Measurements from ENCODE around the gene ABTB1. TPM values are rescaled to one million over a fixed set of nuclear protein-coding genes. Genes with fewer than 3 reads are reported as not detected.
A peak's percentile ranks its signal among the peaks of the same experiment; 100 is the strongest.

The ABTB1 gene
- total RNA-seq, 1 donor from 2014 or later: 7.2 TPM

DNA sequence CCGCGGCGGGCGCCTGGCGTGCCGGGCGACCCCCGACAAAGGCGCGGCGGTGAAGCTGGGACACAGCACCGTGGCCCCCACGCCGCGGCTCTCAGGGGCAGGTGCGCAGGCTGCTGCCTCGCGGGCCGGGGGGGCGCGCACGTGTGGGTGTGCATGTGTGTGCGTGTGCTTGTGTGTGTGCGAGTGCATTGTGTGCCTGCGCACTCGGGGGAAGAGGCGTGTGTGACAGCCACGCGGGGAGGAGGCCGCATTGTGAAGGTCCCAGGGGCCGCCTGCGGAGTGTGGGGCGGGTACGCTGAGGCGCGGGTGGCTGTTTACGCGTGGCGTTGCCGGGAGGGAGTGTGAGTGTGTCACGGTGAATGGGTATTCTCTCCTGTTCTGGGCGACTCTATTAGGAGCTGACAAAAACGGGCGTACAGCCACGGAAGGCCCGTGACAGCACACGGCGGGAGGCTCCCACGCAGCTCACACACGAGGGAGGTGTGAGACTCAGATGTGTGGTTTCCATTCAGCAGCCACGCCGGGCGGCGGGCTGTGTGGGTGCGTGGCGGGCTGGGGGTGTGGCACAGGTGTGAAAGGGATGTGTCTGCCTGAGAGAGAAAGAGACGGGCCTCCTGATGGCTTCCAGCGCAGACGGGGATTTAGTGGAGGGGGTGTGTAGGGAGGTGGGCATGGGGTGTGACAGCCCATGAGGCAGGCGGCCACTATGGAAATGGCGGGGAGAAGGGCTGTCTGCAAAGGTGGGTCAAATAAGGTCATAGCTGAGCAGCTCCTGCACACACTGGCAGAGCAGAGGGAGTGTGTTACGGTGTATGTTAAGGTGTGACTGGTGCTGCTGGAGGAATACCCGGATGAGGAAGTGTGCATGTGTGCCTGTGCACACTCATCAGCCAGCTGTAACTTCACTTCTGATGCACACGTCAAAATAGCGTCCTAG, 43.0 kb upstream of the ABTB1 start:
- no peak overlapping the region for H3K27ac Mint-ChIP-seq (ENCODE audit: unreplicated experiment)
- no peak for DNase-seq (ENCODE audit: low read depth, low spot score)

DNA sequence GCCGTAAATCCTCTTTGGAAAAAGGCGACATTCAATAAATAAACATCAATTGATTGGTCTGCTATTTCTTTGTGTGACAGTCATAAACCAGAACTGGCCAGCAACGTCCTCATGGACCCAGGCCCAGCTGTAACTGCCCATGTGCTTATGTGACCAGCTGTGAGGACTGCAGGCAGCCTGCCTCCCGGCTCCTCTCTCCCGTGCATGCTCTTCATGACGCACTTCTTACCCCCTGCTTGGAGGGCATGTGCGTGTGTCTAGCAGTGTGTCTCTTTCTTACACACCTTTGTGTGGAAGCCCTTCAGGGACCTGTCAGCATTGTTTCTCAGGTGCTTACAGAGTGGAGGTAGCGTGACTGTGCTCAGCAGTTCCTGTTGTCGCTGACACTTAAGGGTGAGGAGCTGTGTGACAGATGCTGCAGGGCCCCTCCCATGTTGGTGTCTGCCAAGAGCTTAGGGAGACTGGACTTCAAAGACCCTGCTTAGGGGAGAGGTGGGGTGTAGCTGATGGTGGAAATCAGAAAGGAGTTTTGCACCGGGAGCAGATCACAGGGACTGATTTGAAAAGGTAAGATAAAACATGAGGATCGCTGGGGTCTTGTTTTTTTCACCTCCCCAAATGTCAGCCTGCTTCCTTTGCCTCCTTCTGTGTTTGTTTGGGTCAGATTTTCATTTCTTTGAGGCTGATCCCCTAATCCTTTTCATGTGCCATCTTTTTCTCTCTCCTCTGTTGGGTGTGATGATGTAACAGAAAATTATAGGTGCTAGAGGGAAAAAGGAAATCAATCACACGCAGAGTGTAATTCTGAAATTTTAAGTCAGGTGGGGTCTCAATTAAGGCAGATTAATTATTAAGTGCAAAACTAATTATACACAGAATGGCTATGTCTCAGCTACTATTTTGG, 41.7 kb upstream of the ABTB1 start:
- H3K4me3 Mint-ChIP-seq: peak overlapping the region; percentile 90
- TF ChIP-seq, protein P1, sequence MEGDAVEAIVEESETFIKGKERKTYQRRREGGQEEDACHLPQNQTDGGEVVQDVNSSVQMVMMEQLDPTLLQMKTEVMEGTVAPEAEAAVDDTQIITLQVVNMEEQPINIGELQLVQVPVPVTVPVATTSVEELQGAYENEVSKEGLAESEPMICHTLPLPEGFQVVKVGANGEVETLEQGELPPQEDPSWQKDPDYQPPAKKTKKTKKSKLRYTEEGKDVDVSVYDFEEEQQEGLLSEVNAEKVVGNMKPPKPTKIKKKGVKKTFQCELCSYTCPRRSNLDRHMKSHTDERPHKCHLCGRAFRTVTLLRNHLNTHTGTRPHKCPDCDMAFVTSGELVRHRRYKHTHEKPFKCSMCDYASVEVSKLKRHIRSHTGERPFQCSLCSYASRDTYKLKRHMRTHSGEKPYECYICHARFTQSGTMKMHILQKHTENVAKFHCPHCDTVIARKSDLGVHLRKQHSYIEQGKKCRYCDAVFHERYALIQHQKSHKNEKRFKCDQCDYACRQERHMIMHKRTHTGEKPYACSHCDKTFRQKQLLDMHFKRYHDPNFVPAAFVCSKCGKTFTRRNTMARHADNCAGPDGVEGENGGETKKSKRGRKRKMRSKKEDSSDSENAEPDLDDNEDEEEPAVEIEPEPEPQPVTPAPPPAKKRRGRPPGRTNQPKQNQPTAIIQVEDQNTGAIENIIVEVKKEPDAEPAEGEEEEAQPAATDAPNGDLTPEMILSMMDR (conservative IDR thresholded peaks at IDR 0.05): no peak

More for the DNA sequence above, 43.0 kb upstream of the ABTB1 start:
- peaks cover 42% of the 10 kb centered on the region for H3K27me3 Mint-ChIP-seq (ENCODE audit: low read depth)
- H3K9me3 Mint-ChIP-seq: no peaks in the 10 kb centered on the region
- TF ChIP-seq, protein P1 (conservative IDR thresholded peaks at IDR 0.05): no peak
- peak overlapping the region; percentile 90 for H3K4me3 Mint-ChIP-seq
- no peaks in the 10 kb centered on the region for H3K36me3 Mint-ChIP-seq (ENCODE audit: low read depth)
- H3K4me1 Mint-ChIP-seq: peaks cover 27% of the 10 kb centered on the region

DNA sequence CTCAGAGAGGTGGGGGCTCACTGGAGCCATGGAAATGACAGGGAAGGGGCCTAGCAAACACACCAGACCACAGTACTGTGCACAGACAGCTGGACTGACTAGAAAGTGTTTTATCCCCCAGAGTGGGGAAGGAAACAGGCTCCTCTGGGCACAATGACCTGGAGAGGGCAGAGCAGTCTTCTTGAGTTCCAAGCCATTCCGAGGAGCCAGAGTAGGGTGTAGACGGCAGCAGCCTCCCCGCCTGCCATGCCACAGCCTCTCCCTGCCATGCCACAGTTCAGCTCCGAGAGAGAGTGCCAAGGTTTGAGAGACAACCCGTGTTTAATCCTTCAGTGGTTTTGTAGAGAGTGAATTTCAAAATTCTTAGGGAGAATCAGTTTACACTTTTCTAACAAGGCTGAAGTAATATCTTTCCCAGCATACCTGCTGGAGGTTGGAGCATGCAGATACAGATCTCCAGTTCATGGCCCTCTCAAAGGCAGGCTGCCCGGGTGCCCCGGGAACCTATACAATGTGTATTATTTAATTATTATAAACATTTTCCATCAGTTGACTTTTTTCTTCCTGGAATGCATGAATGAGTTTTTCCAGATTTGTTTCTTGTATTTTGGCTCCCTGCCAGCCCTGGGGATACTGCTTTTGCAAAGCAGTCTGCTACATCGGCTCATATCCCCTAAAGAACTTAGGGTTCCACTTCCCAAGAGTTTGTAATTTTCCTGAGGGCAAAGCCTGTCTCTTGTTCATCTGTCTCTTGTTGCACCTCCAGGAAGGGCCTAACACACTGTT, 40.5 kb upstream of the ABTB1 start:
- Mint-ChIP-seq H3K4me3 (peak overlapping the region; percentile 10), H3K36me3 (ENCODE audit: low read depth) (no peaks in the 10 kb centered on the region), H3K4me1 (peaks cover 33% of the 10 kb centered on the region), H3K9me3 (no peaks in the 10 kb centered on the region), H3K27me3 (ENCODE audit: low read depth) (peaks cover 29% of the 10 kb centered on the region), H3K27ac (ENCODE audit: unreplicated experiment) (no peak overlapping the region)
- TF ChIP-seq, protein P1 (conservative IDR thresholded peaks at IDR 0.05): no peak
- no peak for DNase-seq (ENCODE audit: low read depth, low spot score)

More for the DNA sequence above, 41.7 kb upstream of the ABTB1 start:
- Mint-ChIP-seq H3K9me3 (no peaks in the 10 kb centered on the region), H3K4me1 (peaks cover 30% of the 10 kb centered on the region), H3K36me3 (ENCODE audit: low read depth) (no peaks in the 10 kb centered on the region), H3K27me3 (ENCODE audit: low read depth) (peaks cover 40% of the 10 kb centered on the region), H3K27ac (ENCODE audit: unreplicated experiment) (no peak overlapping the region)
- no peak for DNase-seq (ENCODE audit: low read depth, low spot score)

DNA sequence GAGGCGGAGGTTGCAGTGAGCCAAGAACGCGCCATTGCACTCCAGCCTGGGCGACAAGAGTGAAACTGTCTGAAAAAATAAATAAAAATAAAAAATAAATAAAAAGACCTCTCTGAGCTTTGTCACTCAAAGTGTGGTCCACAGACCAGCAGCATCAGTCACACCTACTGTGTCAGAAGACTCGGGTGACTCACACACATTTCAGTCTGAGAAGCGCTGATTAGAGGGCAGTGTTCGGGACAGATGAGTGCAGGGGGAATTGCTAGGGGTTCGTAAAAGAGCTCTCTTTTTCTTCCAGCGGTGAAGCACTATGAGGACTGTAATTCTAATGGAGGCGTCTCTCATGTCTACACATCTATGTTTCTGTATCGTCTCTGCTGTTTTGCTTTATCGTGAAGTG, 38.1 kb upstream of the ABTB1 start:
- Mint-ChIP-seq H3K27me3 (ENCODE audit: low read depth) (peaks cover 11% of the 10 kb centered on the region), H3K36me3 (ENCODE audit: low read depth) (no peaks in the 10 kb centered on the region), H3K4me1 (peaks cover 45% of the 10 kb centered on the region), H3K4me3 (no peak overlapping the region), H3K9me3 (no peaks in the 10 kb centered on the region), H3K27ac (ENCODE audit: unreplicated experiment) (no peak overlapping the region)
- TF ChIP-seq, protein P1 (conservative IDR thresholded peaks at IDR 0.05): no peak
- no peak for DNase-seq (ENCODE audit: low read depth, low spot score)

DNA sequence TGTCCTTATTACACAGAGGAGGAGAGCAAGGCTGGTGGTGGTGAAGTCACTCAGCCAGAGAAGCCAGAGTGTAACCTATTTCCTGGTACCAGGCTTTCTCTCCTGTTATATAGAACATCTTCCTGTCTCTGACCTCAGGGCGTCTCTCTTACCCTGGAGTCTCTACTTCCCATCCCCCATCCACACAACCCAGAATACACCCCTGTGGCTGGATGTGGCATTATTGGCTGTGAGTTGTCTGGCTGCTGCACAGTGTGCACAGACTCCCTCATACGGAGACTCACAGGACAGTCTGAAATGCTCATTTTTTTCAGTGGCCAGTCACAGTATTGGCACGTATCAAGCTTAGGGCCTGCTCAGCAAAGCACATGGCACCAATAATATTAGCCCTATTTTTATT, 35.2 kb upstream of the ABTB1 start:
- Mint-ChIP-seq H3K9me3 (no peaks in the 10 kb centered on the region), H3K4me1 (peaks cover 28% of the 10 kb centered on the region), H3K27ac (ENCODE audit: unreplicated experiment) (no peak overlapping the region), H3K27me3 (ENCODE audit: low read depth) (no peaks in the 10 kb centered on the region), H3K36me3 (ENCODE audit: low read depth) (peaks cover 2% of the 10 kb centered on the region), H3K4me3 (no peak overlapping the region)
- DNase-seq (ENCODE audit: low read depth, low spot score): no peak
- TF ChIP-seq, protein P1 (conservative IDR thresholded peaks at IDR 0.05): no peak
